ENCODE results near the gene GGT6.

DNA sequence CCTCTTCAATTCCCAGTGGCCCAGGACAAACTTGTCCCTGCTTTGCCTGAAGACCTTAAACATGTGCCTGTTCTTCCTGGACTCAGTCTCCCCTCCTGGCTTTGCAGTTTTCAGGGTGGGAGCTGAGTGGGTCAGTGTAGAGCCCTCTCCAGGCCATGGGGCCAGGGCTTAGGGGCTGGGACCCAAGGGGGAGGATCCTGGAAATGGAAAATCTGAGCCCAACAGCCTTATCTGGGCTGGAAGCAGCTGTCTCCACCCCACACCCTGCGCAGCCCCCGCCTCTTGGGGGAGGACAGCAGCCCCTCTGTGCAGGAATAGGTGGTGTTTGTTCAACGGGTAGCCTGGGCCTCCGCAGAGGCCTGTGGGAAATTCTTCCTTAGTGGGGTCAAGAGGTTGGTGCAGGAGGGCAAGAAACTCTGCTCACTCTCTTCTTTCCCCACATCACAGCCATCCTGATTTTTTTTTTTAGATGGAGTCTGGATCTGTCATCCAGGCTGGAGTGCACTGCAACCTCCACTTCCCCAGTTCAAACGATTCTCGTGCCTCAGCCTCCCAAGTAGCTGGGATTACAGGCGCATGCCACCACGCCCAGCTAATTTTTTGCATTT, 17.1 kb upstream of the GGT6 start:
- TF ChIP-seq, protein P1, sequence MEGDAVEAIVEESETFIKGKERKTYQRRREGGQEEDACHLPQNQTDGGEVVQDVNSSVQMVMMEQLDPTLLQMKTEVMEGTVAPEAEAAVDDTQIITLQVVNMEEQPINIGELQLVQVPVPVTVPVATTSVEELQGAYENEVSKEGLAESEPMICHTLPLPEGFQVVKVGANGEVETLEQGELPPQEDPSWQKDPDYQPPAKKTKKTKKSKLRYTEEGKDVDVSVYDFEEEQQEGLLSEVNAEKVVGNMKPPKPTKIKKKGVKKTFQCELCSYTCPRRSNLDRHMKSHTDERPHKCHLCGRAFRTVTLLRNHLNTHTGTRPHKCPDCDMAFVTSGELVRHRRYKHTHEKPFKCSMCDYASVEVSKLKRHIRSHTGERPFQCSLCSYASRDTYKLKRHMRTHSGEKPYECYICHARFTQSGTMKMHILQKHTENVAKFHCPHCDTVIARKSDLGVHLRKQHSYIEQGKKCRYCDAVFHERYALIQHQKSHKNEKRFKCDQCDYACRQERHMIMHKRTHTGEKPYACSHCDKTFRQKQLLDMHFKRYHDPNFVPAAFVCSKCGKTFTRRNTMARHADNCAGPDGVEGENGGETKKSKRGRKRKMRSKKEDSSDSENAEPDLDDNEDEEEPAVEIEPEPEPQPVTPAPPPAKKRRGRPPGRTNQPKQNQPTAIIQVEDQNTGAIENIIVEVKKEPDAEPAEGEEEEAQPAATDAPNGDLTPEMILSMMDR (conservative IDR thresholded peaks at IDR 0.05; ENCODE audit: low read depth, low read length), result no peak
- no peak for TF ChIP-seq EZH2 (IDR thresholded peaks at IDR 0.05; ENCODE audit: borderline replicate concordance, low read depth, low read length, poor library complexity, severe bottlenecking)

All from A673 (cell line).